GM19463 (cell line): Measurements from ENCODE around the gene JADE2.
A peak's percentile ranks its signal among the peaks of the same experiment; 100 is the strongest.
"Not testable (repeated sequence)": the region's sequence is repeated elsewhere in the genome, so short reads cannot be mapped to it uniquely, and the experiment has no call there.

ENCODE experiments used
- ATAC-seq: cut with Tn5 transposase; IDR thresholded peaks from one replicate; pipeline ENCODE4 v1.9.1; 2021; ENCODE audit warnings: mild to moderate bottlenecking, moderate library complexity; ENCODE audit not compliant: unreplicated experiment

The JADE2 gene

DNA sequence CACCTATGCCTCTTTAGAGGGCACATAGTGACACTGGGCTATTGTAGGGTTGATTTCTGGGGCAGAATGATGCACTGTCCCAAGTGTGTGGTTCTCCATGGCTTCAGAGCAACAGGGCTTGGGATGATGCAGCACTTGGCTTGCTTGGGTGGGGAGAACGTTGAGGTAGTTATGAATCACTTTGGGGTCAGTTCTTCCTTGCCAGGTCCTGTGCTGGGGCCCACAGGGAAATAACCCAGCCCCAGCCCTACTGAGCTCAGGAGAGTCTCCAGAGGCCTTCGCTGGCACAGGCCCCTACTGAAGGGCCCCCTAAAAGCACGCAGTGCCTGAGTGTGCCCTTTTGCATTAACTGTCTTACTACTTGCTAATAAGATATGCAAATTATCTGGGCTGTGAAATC lies 24.2 kb downstream of the JADE2 start:
- no peak for ATAC-seq

DNA sequence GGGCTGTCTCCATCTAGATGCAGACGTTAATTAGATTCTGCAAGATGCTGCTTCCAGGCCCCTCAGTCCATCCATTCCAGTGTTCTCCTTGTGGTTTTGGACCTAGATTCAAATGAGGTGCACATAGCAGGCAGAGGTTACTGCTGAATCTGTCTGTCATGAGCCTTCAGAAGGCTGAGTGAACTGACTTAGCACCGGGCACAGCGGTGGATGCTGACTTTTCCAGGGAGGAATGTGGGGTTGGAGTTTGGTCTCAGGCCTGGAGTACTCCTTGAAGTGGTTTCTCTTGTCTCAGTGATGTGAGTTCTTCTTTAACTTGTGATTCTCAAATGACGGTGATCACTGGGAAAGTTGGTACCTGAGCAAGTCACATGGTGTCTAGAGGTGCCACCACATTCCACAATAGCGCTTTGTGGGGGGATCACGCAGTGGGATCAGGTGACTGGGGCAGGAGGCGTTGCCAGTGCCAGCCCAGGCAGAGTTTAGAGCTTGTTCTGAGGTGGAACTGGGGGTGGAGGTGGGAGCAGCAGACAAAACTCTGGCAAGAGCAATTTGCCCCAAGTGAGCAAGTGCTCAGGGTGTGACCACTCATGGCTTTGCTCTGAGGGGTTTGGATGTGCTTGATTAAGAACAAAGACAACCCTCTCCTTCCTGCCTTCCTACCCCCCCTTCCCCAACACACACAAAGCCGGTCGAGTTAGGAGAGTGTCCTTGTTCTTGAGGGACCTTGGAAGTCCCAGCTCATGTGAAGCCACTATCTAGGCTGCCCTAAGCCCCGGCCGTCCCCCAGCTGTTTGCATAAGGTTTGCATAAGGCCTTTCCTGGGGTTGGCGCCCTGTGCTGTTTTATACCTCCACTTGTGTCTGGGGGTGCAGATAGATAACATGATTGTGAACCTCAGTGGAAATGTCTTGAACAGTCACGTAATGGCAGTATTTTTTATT lies 25.1 kb downstream of the JADE2 start:
- ATAC-seq = no peak

DNA sequence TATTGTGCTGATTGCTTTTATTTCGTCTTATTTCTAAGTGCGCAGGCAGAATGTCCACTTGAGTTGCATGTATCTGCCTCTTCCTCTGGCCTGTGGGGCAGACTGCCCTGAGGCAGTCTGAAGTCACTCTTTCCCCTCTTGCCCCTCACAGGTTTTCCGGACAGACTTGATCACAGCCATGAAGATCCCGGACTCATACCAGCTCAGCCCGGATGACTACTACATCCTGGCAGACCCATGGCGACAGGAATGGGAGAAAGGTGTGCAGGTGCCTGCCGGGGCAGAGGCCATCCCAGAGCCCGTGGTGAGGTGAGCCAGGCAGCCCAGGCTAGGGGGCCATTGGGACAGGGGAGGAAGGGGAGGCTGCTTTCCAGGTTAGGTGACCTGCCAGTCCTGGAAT lies 26.4 kb downstream of the JADE2 start:
- no peak for ATAC-seq

DNA sequence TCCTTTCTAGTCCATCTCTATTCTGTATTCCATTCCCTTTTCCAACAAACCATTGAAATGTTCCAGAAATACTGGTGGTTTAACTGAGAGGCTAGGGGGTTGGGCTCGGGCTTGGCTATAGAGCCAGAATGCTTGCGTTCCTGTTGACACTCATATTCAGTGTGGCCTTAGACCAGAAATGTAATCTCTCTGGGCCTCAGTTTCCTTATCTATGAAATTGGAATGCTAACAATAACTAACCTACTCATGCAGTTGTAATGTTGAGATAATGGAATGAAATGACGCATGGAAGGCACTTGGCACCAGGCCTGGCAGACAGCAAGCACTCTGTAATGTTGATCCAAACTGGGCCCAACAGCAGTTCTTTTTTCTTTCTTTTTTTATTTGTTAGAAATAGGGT lies 26.8 kb downstream of the JADE2 start:
- no peak for ATAC-seq

DNA sequence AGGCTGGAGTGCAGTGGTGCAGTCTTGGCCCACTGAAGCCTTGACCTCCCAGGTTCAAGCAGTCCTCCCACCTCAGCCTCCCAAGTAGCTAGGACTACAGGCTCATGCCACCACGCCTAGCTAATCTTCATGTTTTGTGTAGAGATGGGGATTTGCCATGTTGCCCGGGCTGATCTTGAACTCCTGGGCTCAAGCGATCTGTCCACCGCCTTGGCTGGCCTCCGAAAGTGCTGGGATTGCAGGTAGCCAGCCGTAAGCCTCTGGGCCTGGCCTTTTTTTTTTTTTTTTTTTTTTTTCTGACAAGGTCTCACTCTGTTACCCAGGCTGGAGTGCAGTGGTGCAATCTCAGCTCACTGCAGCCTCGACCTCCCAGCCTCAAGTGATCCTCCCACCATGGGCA lies 27.2 kb downstream of the JADE2 start:
- ATAC-seq = not testable (repeated sequence)

DNA sequence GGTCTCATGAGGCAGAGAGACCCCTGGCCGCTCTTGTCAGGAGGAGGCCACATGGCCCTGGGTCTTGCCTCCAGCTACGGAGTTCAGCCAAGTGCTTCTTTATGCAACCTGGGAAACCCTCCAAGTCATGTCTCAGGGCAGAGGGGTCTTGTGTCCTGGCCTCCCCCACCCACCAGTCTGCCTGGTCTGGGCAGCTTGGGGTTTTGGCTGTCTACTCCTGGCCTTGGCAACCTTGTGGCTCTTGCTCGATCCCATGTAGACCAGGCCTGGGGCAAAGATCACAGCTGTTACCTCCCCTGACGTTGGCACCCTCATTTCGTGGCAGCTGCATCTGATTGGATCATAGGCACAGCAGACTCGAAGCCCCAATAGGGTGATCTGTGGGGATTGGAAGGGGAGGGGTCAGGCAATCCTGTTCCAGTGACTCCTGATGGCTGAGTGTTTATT lies 28.4 kb downstream of the JADE2 start:
- peak; percentile 5 for ATAC-seq

DNA sequence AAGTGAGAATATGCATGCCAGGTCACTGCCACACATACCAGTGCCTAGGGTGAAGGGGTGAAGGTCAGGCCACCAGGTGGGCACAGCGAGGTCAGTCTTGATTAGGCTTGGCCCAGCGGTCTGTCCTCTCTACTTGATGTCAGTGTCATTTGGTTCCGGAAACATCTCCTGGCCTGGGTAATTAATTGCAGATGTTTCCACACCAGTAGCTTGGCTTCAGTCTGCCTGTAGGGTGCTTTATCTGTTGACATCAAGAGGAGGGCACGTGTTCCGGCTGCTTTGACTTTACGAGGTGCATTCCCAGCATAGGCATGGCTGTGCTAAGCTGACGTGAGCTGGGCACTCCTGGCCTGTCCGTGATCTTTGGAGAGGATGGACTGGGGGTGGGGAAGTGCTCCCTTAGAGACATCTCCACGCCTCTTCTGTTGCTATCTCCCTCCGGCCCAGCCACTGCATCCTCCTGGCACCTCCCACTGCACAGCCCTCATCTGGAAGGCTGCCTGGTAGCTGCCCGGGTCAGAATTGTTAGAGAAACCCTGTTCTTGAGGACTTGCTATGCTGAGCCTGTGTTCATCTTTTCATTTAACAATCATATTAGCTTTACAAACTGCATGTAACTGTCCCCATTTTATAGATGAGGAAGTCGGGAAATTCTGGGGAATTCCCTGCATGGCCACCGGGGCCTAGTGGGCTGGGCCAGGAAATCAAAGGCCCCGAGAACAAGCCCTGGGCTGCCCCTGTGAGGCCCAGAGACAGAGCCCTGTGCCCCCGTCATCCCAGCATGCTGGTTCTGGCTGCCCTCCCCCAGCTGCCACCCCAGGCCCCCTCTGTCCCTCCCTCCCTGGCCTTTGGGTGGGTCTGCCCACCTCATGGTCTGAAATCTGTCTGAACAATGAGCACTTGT lies 29.1 kb downstream of the JADE2 start:
- ATAC-seq = peak; percentile 53

DNA sequence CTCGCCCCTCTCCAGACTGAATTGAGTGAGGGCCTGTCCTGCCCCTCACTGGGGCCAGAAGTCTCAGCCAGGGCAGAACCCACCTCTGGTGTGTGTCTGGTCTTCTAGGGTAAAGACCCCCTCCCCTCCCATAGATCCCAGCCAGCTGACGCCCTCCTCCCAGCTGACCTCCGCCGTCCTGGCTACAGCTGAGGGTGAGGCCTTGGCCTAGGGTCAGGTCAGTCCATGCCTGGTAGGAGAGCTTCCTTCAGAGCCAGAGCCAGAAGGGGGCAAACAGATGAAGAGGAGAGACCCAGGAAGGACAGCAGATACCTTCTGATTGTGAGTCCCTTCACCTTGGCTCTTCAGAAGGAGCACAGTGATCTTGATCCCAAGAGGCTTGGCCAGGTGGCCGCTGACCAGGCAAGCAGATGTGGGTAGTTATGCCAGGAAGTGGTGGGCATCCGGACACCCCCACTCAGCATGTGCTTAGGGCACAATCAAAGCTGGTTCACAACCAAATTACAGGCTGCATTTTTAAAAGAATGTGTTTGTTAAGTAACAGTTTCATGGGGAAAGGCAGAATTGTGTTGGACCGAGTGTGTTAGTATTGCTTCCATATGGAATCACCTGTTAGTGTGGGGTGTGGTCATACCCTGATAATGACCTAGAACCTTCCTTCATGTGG lies 29.9 kb downstream of the JADE2 start:
- ATAC-seq = no peak

DNA sequence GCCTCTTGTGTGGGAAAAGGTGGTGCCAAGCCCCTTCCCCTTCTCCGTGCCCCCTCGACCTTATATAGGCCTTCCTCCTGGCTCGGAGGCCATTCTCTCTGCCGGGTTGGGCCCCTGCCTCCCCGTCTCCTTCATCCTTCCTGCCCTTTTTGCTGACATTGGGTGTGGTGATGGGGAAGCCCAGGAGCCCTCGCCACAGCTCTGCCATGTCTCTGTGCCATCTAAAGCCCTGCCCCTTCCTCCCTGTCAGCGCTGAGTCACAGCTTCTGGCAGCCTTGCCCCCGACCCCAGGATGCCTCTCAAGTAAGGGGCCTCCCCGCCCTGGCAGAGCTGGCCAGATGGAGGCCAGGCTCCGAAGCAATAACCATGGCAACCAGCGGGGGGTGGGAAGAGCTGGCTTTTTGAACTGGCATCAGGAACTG lies 30.4 kb downstream of the JADE2 start:
- ATAC-seq = peak; percentile 60

DNA sequence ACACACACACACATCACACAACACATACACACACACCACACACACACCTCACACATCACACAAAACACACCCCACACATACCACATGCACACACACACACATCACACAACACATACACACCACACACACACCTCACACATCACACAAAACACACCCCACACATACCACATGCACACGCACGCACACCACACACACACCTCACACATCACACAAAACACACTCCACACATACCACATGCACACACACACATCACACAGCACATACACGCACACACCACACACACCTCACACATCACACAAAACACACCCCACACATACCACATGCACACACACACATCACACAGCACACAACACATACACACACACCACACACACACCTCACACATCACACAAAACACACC lies 31.1 kb downstream of the JADE2 start:
- not testable (repeated sequence) for ATAC-seq

DNA sequence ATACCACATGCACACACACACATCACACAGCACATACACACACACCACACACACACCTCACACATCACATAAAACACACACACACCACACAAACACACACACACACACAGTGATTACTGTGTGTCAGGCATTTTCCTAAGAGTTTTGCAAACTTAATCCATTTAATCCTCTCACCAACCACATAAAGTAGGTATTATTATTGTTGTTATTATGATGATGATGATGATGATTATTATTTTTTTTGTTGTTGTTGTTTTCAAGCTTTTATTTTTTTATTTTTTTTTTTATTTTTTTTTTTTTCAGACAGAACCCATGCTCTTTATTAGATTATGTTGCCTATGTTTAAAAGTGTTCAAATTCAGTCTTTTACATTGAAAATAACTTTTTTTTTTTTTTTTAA lies 31.5 kb downstream of the JADE2 start:
- no peak for ATAC-seq

DNA sequence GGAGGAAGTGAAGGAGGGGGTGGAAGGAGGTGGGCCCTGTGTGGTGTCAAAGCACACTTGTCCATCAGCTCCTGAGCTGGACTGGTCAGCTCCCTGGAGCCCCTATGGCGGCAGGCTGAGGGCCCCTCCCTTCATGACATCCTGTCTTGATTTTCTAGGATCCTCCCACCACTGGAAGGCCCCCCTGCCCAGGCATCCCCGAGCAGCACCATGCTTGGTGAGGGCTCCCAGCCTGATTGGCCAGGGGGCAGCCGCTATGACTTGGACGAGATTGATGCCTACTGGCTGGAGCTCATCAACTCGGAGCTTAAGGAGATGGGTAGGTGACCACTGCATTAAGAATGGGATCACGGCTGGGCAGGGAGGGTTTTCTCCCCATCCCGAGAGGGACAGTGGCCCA lies 34.2 kb downstream of the JADE2 start:
- ATAC-seq = no peak

DNA sequence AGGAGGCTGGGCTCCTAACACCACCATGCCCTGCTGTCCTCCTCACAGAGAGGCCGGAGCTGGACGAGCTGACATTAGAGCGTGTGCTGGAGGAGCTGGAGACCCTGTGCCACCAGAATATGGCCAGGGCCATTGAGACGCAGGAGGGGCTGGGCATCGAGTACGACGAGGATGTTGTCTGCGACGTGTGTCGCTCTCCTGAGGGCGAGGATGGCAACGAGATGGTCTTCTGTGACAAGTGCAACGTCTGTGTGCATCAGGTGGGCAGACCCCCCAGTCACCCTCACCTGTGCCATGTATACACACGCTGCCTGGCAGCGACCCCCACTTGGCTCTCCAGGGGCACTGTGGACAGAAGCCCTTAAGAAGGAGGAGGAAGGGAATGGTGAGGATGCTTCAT lies 35.2 kb downstream of the JADE2 start:
- no peak for ATAC-seq

DNA sequence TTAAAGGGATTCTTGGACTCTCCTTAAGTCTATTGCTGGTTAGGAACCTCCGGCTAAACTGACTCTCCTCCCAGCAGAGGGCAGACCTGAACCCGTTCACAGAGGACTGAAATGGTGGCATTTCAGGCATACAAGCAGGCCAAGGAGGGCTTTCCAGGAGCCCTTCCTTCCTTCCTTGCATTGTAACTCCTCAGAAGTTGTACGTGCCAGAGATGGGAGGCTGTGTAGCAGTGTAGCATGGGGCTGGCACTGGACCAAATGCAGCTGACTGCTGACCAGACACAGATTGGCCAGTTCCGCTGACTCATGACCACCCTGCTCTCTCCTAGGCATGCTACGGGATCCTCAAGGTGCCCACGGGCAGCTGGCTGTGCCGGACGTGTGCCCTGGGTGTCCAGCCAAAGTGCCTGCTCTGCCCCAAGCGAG lies 36.4 kb downstream of the JADE2 start:
- ATAC-seq = no peak

DNA sequence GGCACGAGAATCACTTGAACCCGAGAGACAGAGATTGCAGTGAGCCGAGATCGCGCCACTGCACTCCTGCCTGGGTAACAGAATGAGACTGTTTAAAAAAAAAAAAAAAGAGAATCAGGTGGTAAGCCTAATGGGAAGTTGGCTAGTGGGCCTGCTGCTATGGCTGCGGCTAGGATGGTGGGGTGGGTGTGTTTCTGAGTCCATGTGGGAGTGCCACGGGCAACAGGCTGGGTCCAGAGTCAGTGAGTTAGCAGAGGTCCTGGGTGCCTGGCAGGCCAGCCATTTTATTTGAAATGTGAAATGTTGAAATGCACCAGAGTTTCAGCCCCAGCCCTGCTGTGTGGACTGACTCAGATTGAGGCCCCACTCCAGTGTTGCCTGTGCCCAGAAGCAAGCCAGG lies 37.8 kb downstream of the JADE2 start:
- ATAC-seq = no peak

DNA sequence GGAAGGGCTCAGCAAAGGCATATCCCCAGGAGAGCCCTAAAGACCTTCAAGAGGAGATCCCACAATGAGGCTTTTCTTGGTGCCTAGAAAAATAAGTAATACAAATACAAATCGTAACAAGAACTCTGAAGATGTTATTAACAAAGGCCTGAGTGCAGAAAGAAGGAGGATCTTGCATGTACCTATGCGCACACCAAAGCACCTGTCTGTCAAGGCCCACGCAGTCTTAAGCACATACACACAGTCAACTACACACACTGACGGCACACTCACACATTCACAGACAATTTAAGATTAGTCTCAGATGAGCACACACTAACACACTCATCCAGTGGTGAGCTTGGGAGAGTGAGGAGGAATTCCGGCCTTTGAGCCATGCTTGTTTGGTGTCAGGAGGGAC lies 38.5 kb downstream of the JADE2 start:
- ATAC-seq = no peak

DNA sequence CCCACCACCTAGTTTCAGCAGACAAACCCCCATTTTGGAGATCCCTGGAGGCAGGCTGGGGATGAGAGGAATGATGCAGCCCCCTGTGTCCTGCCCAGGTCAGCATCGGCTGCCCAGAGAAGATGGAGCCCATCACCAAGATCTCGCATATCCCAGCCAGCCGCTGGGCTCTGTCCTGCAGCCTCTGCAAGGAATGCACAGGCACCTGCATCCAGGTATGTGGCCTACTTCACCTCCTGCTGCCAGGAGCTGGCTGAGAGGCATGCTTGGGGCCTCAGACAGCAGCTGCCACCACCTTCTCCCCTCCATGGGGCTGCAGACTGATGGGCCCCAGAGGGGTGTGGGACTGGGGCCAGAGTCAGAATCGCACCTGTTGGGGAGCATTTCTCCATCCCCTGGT lies 38.9 kb downstream of the JADE2 start:
- ATAC-seq = no peak

DNA sequence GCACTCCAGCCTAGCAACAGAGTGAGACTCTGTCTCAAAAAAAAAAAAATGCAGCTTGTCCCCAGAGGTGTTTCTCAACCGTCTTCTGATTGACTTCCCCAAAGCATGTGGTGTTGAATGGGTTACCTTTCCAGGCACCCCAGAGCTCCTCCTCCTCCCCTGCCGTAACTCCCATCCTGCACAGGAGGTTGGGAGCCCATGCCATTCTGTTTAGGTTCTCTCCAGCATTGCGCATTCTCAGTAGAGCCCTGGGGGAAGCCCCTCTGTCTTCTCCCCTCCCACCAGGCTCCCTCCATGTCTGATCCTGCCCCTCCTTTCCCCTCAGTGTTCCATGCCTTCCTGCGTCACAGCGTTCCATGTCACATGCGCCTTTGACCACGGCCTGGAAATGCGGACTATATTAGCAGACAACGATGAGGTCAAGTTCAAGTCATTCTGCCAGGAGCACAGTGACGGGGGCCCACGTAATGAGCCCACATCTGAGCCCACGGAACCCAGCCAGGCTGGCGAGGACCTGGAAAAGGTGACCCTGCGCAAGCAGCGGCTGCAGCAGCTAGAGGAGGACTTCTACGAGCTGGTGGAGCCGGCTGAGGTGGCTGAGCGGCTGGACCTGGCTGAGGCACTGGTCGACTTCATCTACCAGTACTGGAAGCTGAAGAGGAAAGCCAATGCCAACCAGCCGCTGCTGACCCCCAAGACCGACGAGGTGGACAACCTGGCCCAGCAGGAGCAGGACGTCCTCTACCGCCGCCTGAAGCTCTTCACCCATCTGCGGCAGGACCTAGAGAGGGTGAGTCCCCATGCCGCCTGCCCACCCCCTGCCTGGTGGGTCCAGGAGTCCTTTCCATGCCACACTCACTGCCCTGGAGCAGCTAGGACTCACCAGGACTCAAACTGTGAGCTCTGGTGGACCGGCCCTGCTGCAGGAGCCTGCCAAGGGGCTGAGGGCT lies 40.6 kb downstream of the JADE2 start:
- ATAC-seq = no peak

DNA sequence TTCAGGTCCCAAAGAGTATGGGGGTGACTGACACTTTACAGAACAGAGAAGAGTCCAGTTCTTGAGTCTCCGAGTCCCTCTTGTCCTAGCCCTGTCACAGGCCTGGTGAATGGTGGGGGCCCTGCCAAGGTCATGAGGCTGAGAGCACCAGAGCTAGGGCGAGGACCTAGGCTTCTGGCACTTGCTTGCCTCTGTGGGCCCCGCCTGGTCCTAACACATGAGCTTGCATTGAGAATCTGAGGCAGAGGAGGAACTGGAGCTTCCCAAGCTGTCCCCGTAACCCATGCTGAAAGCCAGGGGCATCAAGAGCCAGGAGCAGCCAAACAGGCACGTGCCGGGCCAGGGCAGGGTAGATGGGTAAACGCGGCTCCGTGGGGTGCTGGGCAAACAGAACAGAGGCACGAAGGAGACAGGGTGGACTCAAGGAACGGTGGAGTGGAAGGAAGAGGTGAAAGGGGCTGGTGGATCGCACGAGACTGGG lies 41.3 kb downstream of the JADE2 start:
- no peak for ATAC-seq
